Measurements from ENCODE around the gene CYP1B1.
"Not testable (repeated sequence)": the region's sequence is repeated elsewhere in the genome, so short reads cannot be mapped to it uniquely, and the experiment has no call there.

CYP1B1 gene

DNA sequence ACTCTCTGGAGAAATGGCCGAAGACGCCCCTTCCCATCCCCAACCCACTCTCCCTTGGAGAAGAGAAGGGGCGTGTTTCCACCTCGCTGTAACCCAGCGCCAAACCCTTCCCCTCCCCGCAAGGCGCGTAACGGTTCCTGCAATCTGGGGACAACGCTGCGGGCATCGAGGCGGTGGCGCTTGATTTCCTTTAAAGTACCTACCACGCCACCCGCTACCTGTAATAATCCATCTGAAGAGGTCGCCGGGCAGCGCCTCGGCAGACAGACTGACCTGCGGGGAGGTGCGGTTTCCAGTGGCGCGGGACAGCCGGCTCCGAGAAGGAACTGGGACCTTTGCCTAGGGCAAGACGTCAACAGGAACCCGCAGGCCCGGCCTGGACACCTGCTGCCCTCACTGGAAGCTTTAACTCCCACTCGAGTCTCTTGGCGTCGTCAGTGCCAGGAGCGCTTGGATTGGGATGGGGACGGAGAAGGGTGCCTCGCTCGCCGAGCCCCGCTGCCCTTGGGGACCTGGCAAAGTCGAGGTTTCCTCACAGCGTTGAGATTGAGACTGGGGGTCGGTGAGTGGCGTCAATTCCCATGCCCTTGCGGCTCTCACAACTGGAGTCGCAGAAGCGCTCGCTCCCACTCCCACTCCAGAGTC, at the start of gene CYP1B1:
Gene CYP1B1 (minus strand): TSS at position 645 of the 645 bp plus-strand sequence. CDS start 763 bp downstream, outside the sequence.
- no peak for DNase-seq

DNA sequence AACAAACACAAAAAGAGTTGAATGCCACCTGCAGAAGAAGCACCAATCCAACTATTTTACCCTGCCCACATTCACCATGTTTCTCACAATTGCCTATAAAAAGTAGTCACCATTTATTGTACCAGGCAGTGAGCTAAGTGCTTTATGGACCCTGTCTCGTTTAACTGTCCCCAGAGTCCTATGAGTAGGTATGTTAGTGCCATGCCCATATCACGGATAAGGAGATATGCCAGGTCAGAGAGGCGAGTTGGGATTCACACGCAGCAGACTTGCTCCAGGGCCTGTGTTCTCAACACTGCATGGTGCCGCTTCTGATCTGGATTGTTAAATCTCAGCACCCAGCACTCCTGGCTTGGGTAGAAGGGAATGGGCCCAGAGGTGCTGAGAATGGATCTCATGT, 49.1 kb upstream of the CYP1B1 start:
- DNase-seq = no peak

GRCh38 chr2:38123911-38124310, 48.0 kb upstream of the CYP1B1 start:
- DNase-seq = no peak

DNA sequence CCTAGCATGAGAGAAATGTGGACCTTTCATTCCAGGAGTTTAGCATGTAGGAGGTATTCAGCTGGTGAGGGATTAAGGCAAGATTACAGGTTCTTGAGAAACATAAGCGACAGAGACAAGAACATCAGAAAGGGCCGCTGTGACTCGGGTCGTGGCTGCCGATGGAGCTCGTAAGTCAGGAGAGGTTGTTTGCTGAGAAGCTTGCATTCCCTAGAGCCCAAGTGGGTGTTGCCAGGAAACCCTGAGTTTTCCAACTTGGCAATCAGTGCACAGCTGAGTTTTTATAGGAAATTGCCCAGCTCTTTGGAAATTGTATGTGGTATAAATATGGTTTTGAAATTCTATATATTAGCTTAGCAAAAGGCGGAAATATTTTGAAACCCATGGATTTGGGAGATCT, 46.4 kb upstream of the CYP1B1 start:
- no peak for DNase-seq

DNA sequence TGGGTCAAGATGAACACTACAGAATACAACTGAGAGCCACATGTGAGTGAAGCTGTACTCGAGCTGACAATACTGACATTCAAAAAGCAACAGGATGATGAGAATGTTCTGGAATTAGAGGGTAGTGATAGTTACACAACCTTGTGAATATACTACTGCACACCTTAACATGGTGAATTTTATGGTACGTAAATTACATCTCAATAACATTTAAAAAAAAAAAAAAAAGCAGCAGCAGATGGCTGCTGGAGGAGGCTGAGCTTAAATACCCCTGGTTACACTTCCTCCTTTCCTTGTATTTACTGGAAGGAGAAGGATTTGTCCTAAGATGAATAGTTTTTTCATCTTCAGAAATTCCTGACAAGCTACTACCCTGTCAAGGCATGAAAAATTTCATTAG, 45.5 kb upstream of the CYP1B1 start:
- no peak for DNase-seq

- DNase-seq = no peak
These were observed 44.9 kb upstream of the CYP1B1 start for GRCh38 chr2:38120829-38121228.

- DNase-seq = no peak
These were observed 44.3 kb upstream of the CYP1B1 start for GRCh38 chr2:38120264-38120592.

DNA sequence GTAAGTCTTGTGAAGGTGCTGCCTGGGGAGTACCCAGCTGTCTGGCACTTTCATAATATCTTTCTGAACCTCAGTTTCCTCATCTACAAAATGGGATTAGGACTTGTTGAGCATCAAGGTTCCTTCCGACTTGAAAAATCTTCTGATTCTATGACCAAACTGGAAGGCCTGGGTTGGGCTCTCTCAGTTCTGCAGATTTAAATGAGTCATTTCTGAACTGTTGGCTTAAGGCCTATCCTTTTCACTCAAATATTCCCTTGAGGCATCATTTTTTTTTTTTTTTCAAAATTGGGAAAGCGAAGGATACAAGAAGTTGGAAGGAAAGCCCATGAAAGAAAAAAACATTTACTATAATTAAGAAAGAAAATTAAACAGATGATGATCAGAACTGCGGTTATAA, 40.8 kb upstream of the CYP1B1 start:
- DNase-seq = peak; percentile 74

- DNase-seq = peak; percentile 77
These were observed 39.5 kb upstream of the CYP1B1 start for GRCh38 chr2:38115216-38116032.

DNA sequence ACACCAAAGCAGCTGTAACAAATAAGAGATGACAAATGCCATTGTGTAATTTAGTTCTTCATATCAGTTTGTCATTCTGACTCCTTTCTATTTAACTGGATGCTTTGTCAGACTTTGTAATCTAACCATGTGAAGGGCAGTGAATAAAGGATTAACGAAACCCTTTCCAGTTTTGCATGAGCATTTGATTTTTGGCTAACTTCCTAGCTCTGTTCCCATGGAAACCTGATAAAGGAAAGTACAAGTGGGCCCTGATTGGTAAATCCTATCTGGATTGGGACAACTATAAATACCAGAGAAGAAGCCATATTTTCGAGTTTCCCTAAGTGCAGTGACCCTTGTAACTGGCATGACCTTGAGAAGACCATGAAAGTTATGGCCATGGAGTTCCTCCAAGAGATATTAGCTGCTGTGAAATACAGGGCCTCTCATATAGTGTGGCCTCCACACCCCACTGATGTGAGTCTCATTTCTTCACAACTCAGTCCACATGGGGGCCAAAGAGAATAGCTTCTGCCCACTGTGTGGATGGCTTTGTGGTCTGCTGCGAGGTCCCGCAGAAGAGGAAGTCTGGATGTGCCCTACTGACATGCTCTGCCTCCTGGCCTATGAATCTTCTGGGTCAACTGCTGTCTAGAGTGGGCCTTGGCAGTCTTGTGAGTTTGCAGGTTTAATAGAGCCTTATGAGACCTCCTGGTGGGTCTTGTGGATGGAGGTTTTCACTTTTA, 38.2 kb upstream of the CYP1B1 start:
- peak; percentile 61 for DNase-seq

- no peak for DNase-seq
These were observed 37.1 kb upstream of the CYP1B1 start for GRCh38 chr2:38113051-38113450.

GRCh38 chr2:38111350-38111749, 35.4 kb upstream of the CYP1B1 start:
- not testable (repeated sequence) for DNase-seq

DNA sequence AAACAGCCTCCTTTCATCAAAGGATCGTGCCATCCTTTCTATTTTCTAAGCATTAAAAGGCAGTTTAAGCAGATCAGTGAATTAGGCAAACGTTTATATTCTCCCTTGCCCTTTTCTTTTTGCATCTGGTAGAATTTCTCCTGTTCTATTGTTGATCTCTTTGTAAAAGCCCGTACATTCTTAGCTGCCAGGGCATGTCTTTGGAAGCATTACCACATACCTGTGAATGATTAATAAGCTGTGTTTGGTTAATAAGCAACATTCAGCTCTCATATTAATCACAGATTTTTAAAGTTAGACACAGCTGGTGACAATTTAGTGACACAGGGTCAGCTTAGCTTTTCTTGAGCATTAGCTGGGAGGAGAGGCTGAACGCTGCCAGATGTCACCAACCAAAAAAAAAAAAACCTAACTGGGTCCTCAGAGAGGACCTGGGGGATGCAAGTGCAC, 33.8 kb upstream of the CYP1B1 start:
- peak; percentile 57 for DNase-seq

DNA sequence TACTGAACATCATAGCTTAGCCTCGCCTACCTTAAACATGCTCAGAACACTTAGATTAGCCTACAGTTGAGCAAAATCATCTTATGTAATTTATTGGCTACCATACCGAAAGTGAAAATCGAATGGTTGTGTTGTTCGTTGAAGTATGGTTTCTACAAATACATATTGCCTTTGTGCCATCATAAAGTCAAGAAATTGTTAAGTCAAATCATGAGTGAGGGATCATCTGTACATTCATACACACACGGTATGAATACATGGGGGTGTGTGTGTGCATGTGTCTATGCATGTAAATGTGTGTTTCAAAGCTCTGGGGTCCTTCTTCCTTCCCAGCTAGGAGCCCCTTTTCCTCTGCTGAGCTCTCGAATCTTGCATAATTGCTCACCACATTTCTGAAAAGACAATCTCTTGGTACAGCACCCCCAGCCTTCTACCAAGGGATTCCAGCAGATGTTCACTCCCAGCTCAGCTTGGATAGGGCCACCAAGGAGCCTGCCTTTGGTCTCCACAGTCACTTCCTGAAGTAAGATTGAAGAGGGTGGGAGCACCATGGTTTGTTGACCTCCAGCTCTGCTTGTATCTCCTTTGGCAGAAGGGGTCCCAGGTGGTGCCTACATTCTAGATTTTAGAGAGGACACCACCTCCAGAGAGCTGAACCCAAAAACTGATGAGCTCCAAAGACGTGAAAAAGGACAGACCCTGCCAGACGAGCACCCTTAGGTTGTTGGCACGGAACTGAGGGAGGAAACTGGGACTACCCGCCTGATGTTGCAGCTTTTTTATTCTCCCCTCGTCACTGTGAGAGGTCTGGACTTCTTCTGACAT, 33.2 kb upstream of the CYP1B1 start:
- no peak for DNase-seq

- DNase-seq = no peak
These were observed 31.9 kb upstream of the CYP1B1 start for GRCh38 chr2:38107738-38108410.

GRCh38 chr2:38106405-38107094, 30.6 kb upstream of the CYP1B1 start:
- peak; percentile 82 for DNase-seq

DNA sequence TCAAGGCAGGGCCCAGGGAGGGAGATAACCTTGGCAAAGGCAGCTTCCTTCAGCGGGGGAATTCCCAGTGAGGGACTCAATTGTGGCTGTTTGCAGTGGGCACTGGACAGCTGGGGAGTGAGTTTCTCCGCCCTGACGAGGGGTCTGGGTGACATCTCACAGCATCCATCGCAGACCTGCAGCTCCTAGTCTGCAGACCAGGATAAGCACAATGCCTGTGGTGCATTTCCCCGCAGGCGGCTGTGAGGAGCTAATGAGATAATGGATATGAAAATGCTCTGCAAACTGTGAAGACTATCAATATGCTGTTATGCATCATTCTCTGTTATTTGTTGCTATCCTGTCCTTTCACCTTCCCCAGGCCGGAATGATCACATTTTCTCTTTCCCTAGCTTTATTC, 30.0 kb upstream of the CYP1B1 start:
- DNase-seq = no peak

GRCh38 chr2:38104598-38104997, 28.6 kb upstream of the CYP1B1 start:
- DNase-seq = no peak

- DNase-seq = no peak
These were observed 24.4 kb upstream of the CYP1B1 start for GRCh38 chr2:38100328-38100727.

DNA sequence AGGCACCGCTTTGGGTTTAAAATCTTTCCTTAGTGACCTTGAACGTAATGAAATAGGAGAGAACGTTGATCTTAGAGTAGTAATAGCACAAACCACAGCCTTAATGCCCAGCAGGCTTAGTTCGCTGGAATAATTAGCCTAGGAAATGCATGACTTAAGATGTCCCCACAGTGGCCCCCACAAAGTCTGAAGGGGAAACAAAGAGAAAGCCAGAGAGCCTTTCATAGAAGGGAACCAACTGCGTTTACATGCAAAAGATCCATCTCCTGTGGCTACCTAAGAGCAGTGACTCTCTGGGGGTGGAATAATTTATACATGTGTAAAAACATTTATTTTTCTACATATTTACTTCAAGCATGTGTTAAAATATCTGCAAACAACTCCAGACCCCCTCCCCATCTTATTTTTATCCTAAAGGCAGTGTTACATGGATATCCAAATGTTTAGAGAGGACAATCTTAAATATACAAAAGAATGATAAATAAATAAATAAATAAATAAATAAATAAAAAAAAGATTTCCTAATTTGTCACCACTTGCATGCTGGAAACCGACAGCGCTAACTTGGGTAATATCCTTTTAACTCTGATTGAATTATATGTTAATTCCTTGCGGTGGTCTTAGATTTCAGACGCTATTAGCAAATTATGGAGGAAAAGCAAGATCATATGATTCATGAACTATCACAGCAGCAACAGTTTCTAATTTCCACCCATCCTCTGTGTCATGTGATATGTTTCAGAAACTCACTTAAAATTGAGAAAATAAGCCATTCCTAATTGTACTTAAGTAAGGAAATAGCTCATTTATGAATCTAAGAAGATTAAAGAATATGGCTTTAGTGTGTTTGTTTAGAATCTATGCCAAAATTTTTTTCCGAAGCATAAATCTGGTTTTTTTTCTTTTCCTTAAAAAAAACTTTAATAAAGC, 23.4 kb upstream of the CYP1B1 start:
- no peak for DNase-seq

Measured in fibroblast of skin of right biceps (primary cell).